HEK293 (cell line): ENCODE measurements around the gene DNAH11.

ENCODE experiments used
- CTCF ChIA-PET: fragments of 350-600 bp; formaldehyde crosslinking; extraction: SDS; loops from one replicate; lab custom pipeline; 2021; ENCODE audit warnings: antibody characterized with exemption; lab: Yijun Ruan, JAX
- POLR2A ChIA-PET: fragments of 300-600 bp; formaldehyde crosslinking; extraction: SDS; loops from one replicate; lab custom pipeline; 2020; ENCODE audit warnings: antibody characterized with exemption, inconsistent platforms; lab: Yijun Ruan, JAX
- H3K27ac ChIP-seq: fragments of 200-500 bp; sonication (Bioruptor generic); 2 replicates; pipeline ENCODE4 v1.5.1; 2014; ENCODE audit warnings: low read depth, low read length, control low read depth, inconsistent platforms; ENCODE audit errors: extremely low read depth
- H3K36me3 ChIP-seq, 2 experiments: fragments of 200-500 bp in 1 of 2; sonication (Bioruptor generic) in 1 of 2; 1 replicate in 1 of 2; 2 replicates in 1 of 2; pipeline ENCODE4 v1.5.1; 2014 to 2017; ENCODE audit warnings: inconsistent platforms in 2 of 2, low read length in 2 of 2; ENCODE audit not compliant: control insufficient read depth in 2 of 2, insufficient read depth in 1 of 2
- H3K4me1 ChIP-seq: fragments of 200-500 bp; sonication (Bioruptor generic); 2 replicates; pipeline ENCODE4 v1.5.1; 2014; ENCODE audit warnings: mild to moderate bottlenecking, low read length, inconsistent platforms; ENCODE audit not compliant: control insufficient read depth, insufficient read depth
- H3K4me3 ChIP-seq: 2 replicates; pipeline ENCODE4 v1.5.1; 2011; ENCODE audit warnings: low read depth, mild to moderate bottlenecking, control low read depth, low read length, moderate library complexity
- H3K9me3 ChIP-seq: fragments of 200-500 bp; sonication (Bioruptor generic); 2 replicates; pipeline ENCODE4 v1.5.1; 2014; ENCODE audit warnings: low read depth, low read length, inconsistent platforms; ENCODE audit not compliant: control insufficient read depth, insufficient read depth
- BCL11B ChIP-seq: fragments of 450-650 bp; formaldehyde crosslinking; IDR thresholded peaks from 2 replicates; pipeline ENCODE4 v1.5.1; 2016; ENCODE audit warnings: low read depth, missing biosample characterization, missing genetic modification characterization
- GLIS2 ChIP-seq: fragments of 450-650 bp; formaldehyde crosslinking; IDR thresholded peaks from 2 replicates; pipeline ENCODE4 v1.5.1; 2016; ENCODE audit warnings: missing biosample characterization, missing genetic modification characterization
- IKZF3 ChIP-seq: fragments of 450-650 bp; IDR thresholded peaks from 2 replicates; pipeline ENCODE4 v1.5.0; 2018; ENCODE audit warnings: missing biosample characterization, mild to moderate bottlenecking, missing genetic modification characterization, moderate library complexity
- SCRT1 ChIP-seq: fragments of 450-650 bp; formaldehyde crosslinking; IDR thresholded peaks from 2 replicates; pipeline ENCODE4 v1.5.1; 2016; ENCODE audit warnings: missing biosample characterization, missing genetic modification characterization, borderline replicate concordance
- YY2 ChIP-seq: fragments of 450-650 bp; formaldehyde crosslinking; IDR thresholded peaks from 2 replicates; pipeline ENCODE4 v1.5.1; 2016; ENCODE audit warnings: missing biosample characterization, missing genetic modification characterization
- ZEB2 ChIP-seq: fragments of 450-650 bp; formaldehyde crosslinking; IDR thresholded peaks from 2 replicates; pipeline ENCODE4 v1.5.1; 2016; ENCODE audit warnings: missing biosample characterization, missing genetic modification characterization
- ZFHX2 ChIP-seq: fragments of 450-650 bp; formaldehyde crosslinking; conservative IDR thresholded peaks from 2 replicates; pipeline ENCODE4 v1.5.1; 2016; ENCODE audit warnings: missing biosample characterization, missing genetic modification characterization
- ZNF132 ChIP-seq: fragments of 450-650 bp; formaldehyde crosslinking; IDR thresholded peaks from 2 replicates; pipeline ENCODE4 v1.5.1; 2017; ENCODE audit warnings: missing biosample characterization, missing genetic modification characterization, borderline replicate concordance
- ZNF16 ChIP-seq: fragments of 450-650 bp; formaldehyde crosslinking; IDR thresholded peaks from 2 replicates; pipeline ENCODE4 v1.5.1; 2016; ENCODE audit warnings: low read depth, missing biosample characterization, missing genetic modification characterization
- ZNF174 ChIP-seq: fragments of 450-650 bp; formaldehyde crosslinking; IDR thresholded peaks from 2 replicates; pipeline ENCODE4 v1.5.0; 2017; ENCODE audit warnings: missing biosample characterization, mild to moderate bottlenecking, missing genetic modification characterization
- ZNF223 ChIP-seq: fragments of 450-650 bp; formaldehyde crosslinking; IDR thresholded peaks from 2 replicates; pipeline ENCODE4 v1.5.1; 2016; ENCODE audit warnings: missing biosample characterization, missing genetic modification characterization
- ZNF529 ChIP-seq: fragments of 450-650 bp; formaldehyde crosslinking; IDR thresholded peaks from 2 replicates; pipeline ENCODE4 v1.5.1; 2017; ENCODE audit warnings: missing genetic modification characterization, missing biosample characterization; ENCODE audit not compliant: insufficient replicate concordance
- ZNF548 ChIP-seq: fragments of 450-650 bp; formaldehyde crosslinking; IDR thresholded peaks from 2 replicates; pipeline ENCODE4 v1.5.1; 2016; ENCODE audit warnings: missing biosample characterization, missing genetic modification characterization
- ZNF600 ChIP-seq: fragments of 450-650 bp; formaldehyde crosslinking; IDR thresholded peaks from 2 replicates; pipeline ENCODE4 v1.5.1; 2016; ENCODE audit warnings: missing biosample characterization, missing genetic modification characterization
- ZNF626 ChIP-seq: fragments of 450-650 bp; sonication (Bioruptor Pico); formaldehyde crosslinking; IDR thresholded peaks from 2 replicates; pipeline ENCODE4 v1.5.1; 2018; ENCODE audit warnings: missing biosample characterization, missing genetic modification characterization, inconsistent platforms
- ZNF658 ChIP-seq: fragments of 450-650 bp; formaldehyde crosslinking; IDR thresholded peaks from 2 replicates; pipeline ENCODE4; 2016; ENCODE audit warnings: missing biosample characterization, missing genetic modification characterization
- ZNF664 ChIP-seq: fragments of 450-650 bp; formaldehyde crosslinking; IDR thresholded peaks from 2 replicates; pipeline ENCODE4 v1.5.1; 2016; ENCODE audit warnings: missing biosample characterization, missing genetic modification characterization
- TF ChIP-seq, protein P1 (sequence below): fragments of 450-650 bp; formaldehyde crosslinking; IDR thresholded peaks from 2 replicates; pipeline ENCODE4 v1.5.1; 2016; ENCODE audit warnings: missing biosample characterization, missing genetic modification characterization
- TF ChIP-seq, protein P2 (sequence below): fragments of 450-650 bp; formaldehyde crosslinking; optimal IDR thresholded peaks from 2 replicates; pipeline ENCODE3; 2016; ENCODE audit warnings: missing biosample characterization, mild to moderate bottlenecking, missing genetic modification characterization
- TF ChIP-seq, protein P3 (sequence below): fragments of 450-650 bp; formaldehyde crosslinking; IDR thresholded peaks from 2 replicates; pipeline ENCODE4 v1.5.1; 2016; ENCODE audit warnings: missing biosample characterization, missing genetic modification characterization
- TF ChIP-seq, protein P4 (sequence below): fragments of 450-650 bp; IDR thresholded peaks from 2 replicates; pipeline ENCODE4 v1.5.1; 2018; ENCODE audit warnings: missing biosample characterization, missing genetic modification characterization
- TF ChIP-seq, protein P5 (sequence below): fragments of 450-650 bp; formaldehyde crosslinking; IDR thresholded peaks from 2 replicates; pipeline ENCODE4 v1.5.1; 2016; ENCODE audit warnings: missing biosample characterization, missing genetic modification characterization
- TF ChIP-seq, protein P6 (sequence below): fragments of 450-650 bp; formaldehyde crosslinking; IDR thresholded peaks from 2 replicates; pipeline ENCODE4 v1.5.1; 2016; ENCODE audit warnings: missing biosample characterization, missing genetic modification characterization, borderline replicate concordance
- TF ChIP-seq, protein P7 (sequence below): fragments of 450-650 bp; formaldehyde crosslinking; IDR thresholded peaks from 2 replicates; pipeline ENCODE4 v1.5.1; 2016; ENCODE audit warnings: missing biosample characterization, missing genetic modification characterization

Gene DNAH11

DNA sequence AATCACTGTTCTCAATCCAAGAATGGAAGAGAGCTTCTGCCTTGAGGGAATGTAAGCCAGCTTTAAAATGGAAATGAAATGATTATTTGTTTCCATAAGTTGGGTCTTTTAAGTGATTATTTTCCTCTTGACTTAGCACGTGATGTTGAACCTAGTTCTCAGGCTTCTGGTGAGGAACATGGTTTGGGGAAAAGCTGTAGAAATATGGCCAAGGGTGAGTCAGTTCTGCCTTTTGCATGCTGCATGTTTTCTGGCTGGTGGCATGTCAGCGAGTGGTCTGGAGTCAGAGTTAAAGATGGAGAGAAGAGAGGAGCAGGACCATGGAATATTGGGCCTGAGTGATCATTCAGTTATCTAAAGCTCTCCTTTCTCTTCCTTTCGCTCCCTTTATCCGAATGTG, 54.0 kb downstream of the DNAH11 start (continued):
- TF ChIP-seq ZNF174 (tag by site-specific recombination) = no peak
- TF ChIP-seq ZFHX2 = no peak
- TF ChIP-seq GLIS2 (tag by site-specific recombination) = no peak
- TF ChIP-seq, protein P1, sequence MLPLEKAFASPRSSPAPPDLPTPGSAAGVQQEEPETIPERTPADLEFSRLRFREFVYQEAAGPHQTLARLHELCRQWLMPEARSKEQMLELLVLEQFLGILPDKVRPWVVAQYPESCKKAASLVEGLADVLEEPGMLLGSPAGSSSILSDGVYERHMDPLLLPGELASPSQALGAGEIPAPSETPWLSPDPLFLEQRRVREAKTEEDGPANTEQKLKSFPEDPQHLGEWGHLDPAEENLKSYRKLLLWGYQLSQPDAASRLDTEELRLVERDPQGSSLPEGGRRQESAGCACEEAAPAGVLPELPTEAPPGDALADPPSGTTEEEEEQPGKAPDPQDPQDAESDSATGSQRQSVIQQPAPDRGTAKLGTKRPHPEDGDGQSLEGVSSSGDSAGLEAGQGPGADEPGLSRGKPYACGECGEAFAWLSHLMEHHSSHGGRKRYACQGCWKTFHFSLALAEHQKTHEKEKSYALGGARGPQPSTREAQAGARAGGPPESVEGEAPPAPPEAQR (tag by site-specific recombination) = no peak
- no peak for TF ChIP-seq ZEB2 (tag by site-specific recombination)
- TF ChIP-seq ZNF626 (tag by site-specific recombination) = no peak
- no peak for TF ChIP-seq ZNF664 (tag by site-specific recombination)

DNA sequence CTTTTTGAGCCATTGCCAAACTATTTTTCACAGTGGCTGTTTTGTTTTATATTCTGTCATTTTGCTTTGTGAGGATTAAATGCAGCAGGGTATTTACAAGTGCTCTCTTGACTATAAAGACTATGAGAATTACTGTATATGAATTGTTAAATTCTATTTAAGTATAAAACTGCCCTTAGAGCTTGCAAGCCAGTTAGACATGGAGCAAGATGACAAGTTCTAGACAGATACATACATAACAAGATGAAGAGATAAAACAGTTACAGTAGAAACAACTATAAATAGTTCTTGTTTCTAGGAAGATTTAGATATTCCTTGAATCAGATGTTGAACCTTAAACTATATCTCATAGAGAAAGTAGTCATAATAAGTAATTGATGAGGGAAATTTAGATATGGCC, 60.6 kb downstream of the DNAH11 start:
- Histone ChIP-seq H3K4me3 (no peak overlapping the region), H3K27ac (no peak overlapping the region), H3K9me3 (no peaks in the 10 kb centered on the region), H3K4me1 (no peaks in the 10 kb centered on the region), H3K36me3 (no peaks in the 10 kb centered on the region)
- no peak for TF ChIP-seq ZNF132
- TF ChIP-seq ZNF16 (tag by site-specific recombination) = no peak
- TF ChIP-seq ZNF223 = no peak
- TF ChIP-seq, protein P2, sequence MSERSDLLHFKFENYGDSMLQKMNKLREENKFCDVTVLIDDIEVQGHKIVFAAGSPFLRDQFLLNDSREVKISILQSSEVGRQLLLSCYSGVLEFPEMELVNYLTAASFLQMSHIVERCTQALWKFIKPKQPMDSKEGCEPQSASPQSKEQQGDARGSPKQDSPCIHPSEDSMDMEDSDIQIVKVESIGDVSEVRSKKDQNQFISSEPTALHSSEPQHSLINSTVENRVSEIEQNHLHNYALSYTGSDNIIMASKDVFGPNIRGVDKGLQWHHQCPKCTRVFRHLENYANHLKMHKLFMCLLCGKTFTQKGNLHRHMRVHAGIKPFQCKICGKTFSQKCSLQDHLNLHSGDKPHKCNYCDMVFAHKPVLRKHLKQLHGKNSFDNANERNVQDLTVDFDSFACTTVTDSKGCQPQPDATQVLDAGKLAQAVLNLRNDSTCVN (tag by site-specific recombination) = no peak
- TF ChIP-seq IKZF3 (tag by site-specific recombination) = no peak
- TF ChIP-seq ZNF600 (tag by site-specific recombination) = no peak
- TF ChIP-seq ZNF529 (tag by site-specific recombination) = no peak
- no peak for TF ChIP-seq BCL11B (tag by site-specific recombination)
- TF ChIP-seq, protein P3, sequence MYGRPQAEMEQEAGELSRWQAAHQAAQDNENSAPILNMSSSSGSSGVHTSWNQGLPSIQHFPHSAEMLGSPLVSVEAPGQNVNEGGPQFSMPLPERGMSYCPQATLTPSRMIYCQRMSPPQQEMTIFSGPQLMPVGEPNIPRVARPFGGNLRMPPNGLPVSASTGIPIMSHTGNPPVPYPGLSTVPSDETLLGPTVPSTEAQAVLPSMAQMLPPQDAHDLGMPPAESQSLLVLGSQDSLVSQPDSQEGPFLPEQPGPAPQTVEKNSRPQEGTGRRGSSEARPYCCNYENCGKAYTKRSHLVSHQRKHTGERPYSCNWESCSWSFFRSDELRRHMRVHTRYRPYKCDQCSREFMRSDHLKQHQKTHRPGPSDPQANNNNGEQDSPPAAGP (tag by site-specific recombination) = no peak
- no peak for TF ChIP-seq ZNF658 (tag by site-specific recombination)
- TF ChIP-seq, protein P4, sequence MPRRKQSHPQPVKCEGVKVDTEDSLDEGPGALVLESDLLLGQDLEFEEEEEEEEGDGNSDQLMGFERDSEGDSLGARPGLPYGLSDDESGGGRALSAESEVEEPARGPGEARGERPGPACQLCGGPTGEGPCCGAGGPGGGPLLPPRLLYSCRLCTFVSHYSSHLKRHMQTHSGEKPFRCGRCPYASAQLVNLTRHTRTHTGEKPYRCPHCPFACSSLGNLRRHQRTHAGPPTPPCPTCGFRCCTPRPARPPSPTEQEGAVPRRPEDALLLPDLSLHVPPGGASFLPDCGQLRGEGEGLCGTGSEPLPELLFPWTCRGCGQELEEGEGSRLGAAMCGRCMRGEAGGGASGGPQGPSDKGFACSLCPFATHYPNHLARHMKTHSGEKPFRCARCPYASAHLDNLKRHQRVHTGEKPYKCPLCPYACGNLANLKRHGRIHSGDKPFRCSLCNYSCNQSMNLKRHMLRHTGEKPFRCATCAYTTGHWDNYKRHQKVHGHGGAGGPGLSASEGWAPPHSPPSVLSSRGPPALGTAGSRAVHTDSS (tag by site-specific recombination) = no peak
- TF ChIP-seq, protein P5, sequence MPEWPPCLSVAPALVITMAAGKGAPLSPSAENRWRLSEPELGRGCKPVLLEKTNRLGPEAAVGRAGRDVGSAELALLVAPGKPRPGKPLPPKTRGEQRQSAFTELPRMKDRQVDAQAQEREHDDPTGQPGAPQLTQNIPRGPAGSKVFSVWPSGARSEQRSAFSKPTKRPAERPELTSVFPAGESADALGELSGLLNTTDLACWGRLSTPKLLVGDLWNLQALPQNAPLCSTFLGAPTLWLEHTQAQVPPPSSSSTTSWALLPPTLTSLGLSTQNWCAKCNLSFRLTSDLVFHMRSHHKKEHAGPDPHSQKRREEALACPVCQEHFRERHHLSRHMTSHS (tag by site-specific recombination) = no peak
- TF ChIP-seq SCRT1 = no peak
- no peak for TF ChIP-seq ZNF548 (tag by site-specific recombination)
- TF ChIP-seq, protein P6, sequence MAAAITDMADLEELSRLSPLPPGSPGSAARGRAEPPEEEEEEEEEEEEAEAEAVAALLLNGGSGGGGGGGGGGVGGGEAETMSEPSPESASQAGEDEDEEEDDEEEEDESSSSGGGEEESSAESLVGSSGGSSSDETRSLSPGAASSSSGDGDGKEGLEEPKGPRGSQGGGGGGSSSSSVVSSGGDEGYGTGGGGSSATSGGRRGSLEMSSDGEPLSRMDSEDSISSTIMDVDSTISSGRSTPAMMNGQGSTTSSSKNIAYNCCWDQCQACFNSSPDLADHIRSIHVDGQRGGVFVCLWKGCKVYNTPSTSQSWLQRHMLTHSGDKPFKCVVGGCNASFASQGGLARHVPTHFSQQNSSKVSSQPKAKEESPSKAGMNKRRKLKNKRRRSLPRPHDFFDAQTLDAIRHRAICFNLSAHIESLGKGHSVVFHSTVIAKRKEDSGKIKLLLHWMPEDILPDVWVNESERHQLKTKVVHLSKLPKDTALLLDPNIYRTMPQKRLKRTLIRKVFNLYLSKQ = no peak
- TF ChIP-seq, protein P7, sequence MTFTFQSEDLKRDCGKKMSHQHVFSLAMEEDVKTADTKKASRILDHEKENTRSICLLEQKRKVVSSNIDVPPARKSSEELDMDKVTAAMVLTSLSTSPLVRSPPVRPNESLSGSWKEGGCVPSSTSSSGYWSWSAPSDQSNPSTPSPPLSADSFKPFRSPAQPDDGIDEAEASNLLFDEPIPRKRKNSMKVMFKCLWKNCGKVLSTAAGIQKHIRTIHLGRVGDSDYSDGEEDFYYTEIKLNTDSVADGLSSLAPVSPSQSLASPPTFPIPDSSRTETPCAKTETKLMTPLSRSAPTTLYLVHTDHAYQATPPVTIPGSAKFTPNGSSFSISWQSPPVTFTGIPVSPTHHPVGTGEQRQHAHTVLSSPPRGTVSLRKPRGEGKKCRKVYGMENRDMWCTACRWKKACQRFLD (tag by site-specific recombination) = no peak
- no peak for TF ChIP-seq YY2 (tag by site-specific recombination)
- ChIA-PET CTCF (no interaction called here), POLR2A (no interaction called here)
